ENCODE measurements around the gene GSTK1. TPM values are rescaled to one million over a fixed set of nuclear protein-coding genes. Genes with fewer than 3 reads are reported as not detected.

GSTK1 gene
- total and polyA plus RNA-seq, 9 of the 15 experiments (the other 6 are each of a cell fraction or from before 2014, with no cell fraction given), result 155 to 441 (median 233) TPM

DNA sequence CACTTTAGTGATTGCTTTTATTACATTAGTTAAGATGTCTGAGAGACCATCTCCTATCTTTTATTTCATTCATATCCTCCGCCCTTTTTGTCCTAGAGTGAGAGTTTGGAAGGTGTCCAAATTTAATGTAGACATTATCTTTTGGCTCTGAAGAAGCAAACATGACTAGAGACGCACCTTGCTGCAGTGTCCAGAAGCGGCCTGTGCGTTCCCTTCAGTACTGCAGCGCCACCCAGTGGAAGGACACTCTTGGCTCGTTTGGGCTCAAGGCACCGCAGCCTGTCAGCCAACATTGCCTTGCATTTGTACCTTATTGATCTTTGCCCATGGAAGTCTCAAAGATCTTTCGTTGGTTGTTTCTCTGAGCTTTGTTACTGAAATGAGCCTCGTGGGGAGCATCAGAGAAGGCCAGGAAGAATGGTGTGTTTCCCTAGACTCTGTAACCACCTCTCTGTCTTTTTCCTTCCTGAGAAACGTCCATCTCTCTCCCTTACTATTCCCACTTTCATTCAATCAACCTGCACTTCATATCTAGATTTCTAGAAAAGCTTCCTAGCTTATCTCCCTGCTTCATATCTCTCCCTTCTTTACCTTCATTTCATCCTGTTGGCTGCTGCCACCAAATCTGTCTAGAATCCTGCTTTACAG, 42.3 kb downstream of the GSTK1 start (continued):
- TF ChIP-seq NKRF (IDR thresholded peaks at IDR 0.05; ENCODE audit: borderline replicate concordance), result no peak
- no peak for TF ChIP-seq MYBL2 (IDR thresholded peaks at IDR 0.05; ENCODE audit: low read depth)
- no peak for TF ChIP-seq MYBL2 (CRISPR knock-in tag; IDR thresholded peaks at IDR 0.05; ENCODE audit: borderline replicate concordance)
- TF ChIP-seq ZHX1 (conservative IDR thresholded peaks at IDR 0.05; ENCODE audit: low read length), result no peak
- TF ChIP-seq RAD21 (CRISPR knock-in tag; conservative IDR thresholded peaks at IDR 0.05 in 1 of 2, IDR thresholded peaks at IDR 0.05 in 1 of 2), result peak; percentile 73 to 84
- TF ChIP-seq, protein P1, sequence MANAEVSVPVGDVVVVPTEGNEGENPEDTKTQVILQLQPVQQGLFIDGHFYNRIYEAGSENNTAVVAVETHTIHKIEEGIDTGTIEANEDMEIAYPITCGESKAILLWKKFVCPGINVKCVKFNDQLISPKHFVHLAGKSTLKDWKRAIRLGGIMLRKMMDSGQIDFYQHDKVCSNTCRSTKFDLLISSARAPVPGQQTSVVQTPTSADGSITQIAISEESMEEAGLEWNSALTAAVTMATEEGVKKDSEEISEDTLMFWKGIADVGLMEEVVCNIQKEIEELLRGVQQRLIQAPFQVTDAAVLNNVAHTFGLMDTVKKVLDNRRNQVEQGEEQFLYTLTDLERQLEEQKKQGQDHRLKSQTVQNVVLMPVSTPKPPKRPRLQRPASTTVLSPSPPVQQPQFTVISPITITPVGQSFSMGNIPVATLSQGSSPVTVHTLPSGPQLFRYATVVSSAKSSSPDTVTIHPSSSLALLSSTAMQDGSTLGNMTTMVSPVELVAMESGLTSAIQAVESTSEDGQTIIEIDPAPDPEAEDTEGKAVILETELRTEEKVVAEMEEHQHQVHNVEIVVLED (CRISPR knock-in tag; IDR thresholded peaks at IDR 0.05), result no peak
- TF ChIP-seq, protein P2, sequence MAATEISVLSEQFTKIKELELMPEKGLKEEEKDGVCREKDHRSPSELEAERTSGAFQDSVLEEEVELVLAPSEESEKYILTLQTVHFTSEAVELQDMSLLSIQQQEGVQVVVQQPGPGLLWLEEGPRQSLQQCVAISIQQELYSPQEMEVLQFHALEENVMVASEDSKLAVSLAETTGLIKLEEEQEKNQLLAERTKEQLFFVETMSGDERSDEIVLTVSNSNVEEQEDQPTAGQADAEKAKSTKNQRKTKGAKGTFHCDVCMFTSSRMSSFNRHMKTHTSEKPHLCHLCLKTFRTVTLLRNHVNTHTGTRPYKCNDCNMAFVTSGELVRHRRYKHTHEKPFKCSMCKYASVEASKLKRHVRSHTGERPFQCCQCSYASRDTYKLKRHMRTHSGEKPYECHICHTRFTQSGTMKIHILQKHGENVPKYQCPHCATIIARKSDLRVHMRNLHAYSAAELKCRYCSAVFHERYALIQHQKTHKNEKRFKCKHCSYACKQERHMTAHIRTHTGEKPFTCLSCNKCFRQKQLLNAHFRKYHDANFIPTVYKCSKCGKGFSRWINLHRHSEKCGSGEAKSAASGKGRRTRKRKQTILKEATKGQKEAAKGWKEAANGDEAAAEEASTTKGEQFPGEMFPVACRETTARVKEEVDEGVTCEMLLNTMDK (IDR thresholded peaks at IDR 0.05; ENCODE audit: borderline replicate concordance, insufficient read depth, low read depth, low read length, poor library complexity, severe bottlenecking), result peak; percentile 84
- TF ChIP-seq CREB1 (IDR thresholded peaks at IDR 0.05), result no peak
- no peak for TF ChIP-seq CREB1 (CRISPR knock-in tag; IDR thresholded peaks at IDR 0.05)
- TF ChIP-seq SMAD4 (CRISPR knock-in tag; conservative IDR thresholded peaks at IDR 0.05), result 0 out of 2 replicates have a peak, but pooled peaks have one; percentile 21
- 0 out of 2 replicates have a peak, but pooled peaks have one; percentile 30 for TF ChIP-seq KLF16 (IDR thresholded peaks at IDR 0.05)
- no peak for TF ChIP-seq ATF1 (CRISPR knock-in tag; IDR thresholded peaks at IDR 0.05)
- 0 out of 2 replicates have a peak, but pooled peaks have one; percentile 14 for TF ChIP-seq ATF1 (tag; IDR thresholded peaks at IDR 0.05)
- no peak for TF ChIP-seq NFE2L1 (tag; IDR thresholded peaks at IDR 0.05; ENCODE audit: borderline replicate concordance, low read depth)
- peak; percentile 24; the same call in 1 of the 2 replicates for TF ChIP-seq EP400 (IDR thresholded peaks at IDR 0.05)
- no peak for TF ChIP-seq GABPB2 (CRISPR knock-in tag; conservative IDR thresholded peaks at IDR 0.05)
- no peak for TF ChIP-seq PYGO2 (tag; IDR thresholded peaks at IDR 0.05)
- TF ChIP-seq HIVEP1 (CRISPR knock-in tag; IDR thresholded peaks at IDR 0.05), result no peak
- TF ChIP-seq NEUROD1 (IDR thresholded peaks at IDR 0.05; ENCODE audit: borderline replicate concordance, low read depth, low read length, partially characterized antibody), result no peak
- TF ChIP-seq PML (IDR thresholded peaks at IDR 0.05; ENCODE audit: low read length), result no peak
- TF ChIP-seq NCOA4 (IDR thresholded peaks at IDR 0.05; ENCODE audit: partially characterized antibody), result no peak

Data from K562 (cell line).